Measurements from ENCODE around the gene ATP5ME.

The ATP5ME gene

DNA sequence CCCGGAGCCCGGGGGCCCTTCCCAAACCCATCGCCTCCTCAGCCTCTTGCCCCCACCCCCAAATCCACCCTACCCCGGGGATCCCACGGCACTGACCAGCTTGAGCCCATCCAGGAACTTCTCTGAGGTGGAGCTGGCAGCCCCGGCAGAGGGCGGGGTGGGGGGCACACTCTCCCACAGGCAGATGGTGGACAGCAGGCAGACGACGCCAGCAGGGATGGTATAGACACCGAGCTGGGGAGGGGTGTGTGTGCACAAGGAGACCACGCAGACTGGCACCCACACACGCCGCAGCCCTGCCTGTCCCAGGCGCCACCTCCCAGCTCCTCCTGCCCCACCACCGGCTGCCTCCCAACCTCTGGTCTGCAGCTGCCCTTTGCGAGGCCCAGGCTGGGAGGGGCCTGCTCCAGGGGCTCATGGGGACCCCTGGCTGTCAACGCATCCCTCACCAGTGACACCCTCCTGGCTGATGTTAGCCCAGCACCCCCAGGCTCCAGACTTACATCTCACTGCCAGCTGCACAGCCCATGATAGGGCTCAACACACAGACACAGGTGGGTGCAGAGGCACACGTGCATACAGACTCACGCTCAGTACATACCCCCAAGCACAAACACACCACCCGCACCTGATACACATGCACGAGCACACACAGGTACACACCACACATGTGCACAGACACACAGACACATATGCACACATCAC is 10.7 kb upstream of the ATP5ME start:
- DNase-seq (ENCODE audit: low read depth in 1 of 2, low spot score in 1 of 2), result no peak

DNA sequence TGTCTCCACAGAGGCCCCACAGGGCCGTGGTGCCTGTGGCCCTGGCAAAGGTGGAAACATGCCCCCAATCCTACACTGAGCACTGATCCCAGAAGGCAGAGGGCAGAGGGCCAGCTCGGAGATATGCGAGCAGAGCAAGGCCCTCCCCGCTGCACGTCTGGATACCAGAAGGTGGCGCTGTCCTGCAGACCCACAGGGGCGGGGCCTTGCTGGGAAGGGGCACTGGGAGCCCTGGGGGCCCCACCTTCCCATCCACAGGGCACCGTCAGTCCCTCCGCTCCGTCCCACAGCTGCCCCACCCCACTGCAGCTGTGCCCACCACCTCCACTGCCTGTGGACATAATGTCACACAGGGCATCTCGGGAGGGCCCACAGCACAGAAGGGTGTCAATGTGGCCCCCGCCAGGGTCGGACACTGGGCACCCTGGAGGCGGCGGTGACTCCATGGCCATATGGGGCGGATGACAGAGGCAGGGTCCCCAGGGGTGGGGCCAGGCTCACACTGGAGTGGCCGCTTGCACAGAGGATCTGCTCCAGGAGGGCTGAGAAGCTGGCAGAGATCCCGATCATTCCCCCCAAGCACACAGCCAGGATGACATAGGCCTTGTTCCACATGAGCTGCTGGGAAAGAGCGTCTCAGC is 10.0 kb upstream of the ATP5ME start:
- no peak for DNase-seq (ENCODE audit: low read depth in 1 of 2, low spot score in 1 of 2)

DNA sequence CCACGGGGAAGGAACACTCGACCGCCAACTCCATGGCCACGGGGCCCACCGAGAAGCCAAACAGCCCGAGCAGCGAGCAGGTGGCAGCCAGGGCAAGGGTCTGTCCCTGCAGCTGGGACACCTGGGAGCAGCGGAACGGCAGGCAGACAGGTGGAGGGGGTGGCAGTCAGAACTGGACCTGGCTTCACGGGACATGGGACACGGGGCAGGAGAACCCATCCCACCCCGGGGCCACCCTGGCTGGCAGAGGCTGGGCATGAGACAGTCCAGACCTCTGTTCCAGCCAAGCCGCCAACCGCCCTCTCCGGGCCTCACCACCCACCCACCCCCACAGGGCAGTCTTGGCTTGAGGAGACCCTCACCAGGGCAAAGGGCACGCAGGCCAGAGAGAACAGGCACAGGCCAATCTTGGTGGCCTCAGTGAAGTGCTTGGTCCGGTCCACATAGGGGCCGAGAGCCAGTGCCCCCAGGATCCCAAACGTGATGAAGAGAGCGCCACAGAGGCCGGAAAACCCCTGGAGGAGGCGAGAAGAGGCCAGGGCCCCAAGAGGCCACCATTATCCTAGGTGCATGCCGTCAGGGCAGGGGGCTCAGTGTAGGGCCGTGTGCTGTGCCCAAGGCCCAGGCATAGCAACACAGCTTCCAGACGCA is 9.3 kb upstream of the ATP5ME start:
- no peak for DNase-seq (ENCODE audit: low read depth in 1 of 2, low spot score in 1 of 2)

DNA sequence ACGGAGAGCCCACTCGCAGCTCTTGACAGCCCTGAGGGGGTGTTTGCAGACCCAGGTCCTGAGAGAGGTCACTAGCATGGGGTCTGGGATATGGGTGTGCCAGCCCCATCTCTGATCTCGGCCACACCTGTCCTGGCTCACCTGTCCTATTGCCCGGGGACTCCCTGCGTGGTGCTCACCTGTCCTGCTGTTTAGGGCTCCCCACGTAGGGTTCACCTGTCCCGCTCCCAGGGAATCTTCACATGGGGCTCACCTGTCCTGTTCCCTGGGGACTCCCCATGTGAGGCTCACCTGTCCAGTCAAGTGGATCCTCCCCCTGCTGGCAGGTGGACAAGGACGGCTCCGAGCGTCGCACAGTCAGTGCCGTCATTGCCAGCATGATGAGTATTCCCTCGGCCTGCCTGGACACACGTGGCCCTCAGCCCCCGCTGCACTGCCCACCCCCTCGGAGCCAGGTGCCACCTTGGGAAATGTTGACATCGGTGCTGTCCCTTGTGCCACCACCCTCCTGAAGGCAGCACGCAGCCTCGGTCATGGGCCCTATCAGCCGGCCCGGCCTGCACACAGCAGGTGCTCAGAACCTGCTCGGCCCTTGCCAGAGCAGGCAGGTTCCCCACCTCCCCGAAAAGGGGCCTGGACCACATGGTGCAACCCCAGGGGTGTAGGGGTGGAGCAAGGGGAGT is 8.6 kb upstream of the ATP5ME start:
- no peak for DNase-seq (ENCODE audit: low read depth in 1 of 2, low spot score in 1 of 2)

DNA sequence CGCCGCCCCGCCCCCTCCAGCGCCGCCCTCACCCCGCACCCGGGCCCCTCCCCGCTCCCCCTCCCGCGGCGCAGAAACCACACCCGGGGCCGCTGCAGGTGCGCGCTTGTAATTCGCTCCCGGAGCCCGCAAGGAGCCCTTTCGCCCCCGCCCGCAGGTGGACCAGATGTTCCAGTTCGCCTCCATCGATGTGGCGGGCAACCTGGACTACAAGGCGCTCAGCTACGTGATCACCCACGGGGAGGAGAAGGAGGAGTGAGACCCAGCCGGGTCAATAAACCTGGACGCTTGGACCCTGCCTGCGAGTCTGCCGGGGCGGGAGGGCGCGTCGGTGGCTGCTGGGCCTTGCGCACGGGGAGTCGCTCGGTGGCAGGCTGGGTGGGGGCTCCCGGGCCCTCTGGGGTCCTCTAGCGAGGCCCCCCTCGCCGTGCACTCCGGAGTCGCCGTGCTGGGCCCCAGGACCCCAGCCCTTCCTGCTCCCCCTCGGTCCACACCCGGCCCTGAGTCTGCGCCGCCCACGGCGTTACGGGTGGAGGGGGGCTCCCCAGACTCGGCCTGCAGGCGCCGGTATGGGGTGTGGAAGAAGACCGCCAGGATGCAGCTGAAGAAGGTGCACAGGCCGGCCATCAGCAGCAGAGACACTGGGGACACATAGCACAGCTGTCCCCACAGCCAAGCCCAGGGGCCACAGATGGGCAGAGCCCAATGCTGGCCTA is 7.8 kb upstream of the ATP5ME start:
- DNase-seq (ENCODE audit: low read depth in 1 of 2, low spot score in 1 of 2), result no peak

DNA sequence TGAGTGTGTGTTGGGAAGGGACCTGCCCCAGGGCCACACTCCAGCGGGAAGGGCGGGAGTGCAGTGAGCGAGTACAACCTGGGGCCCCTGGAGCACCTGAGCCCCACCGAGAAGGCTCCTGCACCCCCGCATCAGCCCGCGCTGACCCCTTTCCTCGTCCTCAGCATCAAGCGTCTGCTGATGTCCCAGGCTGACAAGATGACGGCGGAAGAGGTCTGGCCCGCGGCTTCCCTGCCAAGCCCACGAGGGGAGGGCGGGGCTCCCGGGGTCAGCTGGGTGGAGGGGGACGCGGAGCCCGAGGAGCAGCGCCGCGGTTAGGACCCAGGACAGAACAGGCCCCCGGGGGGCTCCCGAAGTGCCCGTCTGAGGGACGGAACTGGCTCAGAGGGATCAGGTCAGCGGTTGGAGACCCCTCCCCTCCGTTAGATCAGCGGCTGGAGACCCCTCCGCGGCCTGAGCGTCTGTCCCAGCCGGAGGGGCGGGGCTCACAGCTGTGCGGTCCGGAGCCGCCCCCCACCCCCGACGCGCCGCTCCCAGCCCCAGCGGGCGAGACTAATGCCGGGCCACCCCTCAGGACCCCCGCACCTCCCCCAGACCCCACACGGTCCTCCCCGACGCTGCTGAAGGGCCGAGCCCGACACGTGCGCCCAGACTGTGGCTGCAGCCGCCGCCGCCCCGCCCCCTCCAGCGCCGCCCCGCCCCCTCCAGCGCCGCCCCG is 7.0 kb upstream of the ATP5ME start:
- DNase-seq (ENCODE audit: low read depth in 1 of 2, low spot score in 1 of 2), result no peak

DNA sequence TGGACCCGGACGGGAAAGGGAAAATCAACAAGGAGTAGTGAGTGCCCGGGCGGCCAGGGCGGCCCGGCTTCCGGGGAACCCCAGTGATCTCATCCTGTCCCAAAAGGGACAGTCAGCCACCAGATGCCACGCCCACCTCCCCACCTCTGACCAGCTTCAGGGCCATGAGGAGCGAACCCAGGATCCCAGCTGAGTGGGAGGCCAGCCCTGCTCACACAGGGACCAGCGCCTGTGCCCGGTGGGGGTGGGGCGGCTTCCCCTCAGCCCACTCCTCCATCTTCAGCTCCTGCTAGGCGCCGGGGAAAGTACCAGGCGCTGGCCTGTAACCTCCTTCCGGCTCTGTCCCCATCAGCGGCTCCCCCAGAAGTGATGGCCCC is 6.5 kb upstream of the ATP5ME start:
- DNase-seq (ENCODE audit: low read depth in 1 of 2, low spot score in 1 of 2), result no peak

DNA sequence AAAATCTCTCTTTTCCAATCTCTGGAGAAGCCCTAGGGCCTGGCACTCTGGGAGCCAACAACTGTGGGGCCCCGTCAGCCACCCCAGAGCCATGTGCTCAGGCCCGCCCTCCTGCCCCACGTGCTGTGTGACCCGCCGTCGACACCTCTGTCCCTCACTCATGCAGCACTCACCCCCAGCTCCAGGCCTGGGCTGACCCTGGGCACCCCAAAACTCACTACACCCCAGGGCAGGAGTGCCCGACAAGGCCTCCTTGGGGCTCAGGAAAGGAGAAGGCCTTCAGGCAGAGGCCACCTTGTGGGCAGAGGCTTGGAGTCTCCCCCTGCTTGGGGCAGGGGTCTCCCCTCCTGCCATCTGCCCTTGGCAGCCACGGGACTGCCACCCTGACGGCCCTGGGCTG is 6.0 kb upstream of the ATP5ME start:
- DNase-seq (ENCODE audit: low read depth in 1 of 2, low spot score in 1 of 2), result no peak

DNA sequence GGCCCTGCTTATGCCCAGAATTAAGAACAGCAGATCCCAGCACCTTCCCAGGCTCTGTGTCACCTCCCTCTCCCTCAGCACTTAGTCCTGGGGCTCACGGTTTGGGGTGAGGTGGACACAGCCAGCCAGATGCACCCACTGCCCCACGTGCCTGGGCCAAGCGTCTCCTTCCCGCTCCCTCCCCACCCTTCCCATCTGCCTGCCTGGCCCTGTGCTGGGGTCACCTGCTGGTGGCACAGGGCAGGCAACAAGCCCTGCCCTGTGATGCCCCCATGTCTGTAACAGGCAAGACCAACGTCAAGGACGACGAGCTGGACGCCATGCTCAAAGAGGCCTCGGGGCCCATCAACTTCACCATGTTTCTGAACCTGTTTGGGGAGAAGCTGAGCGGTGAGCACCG is 5.6 kb upstream of the ATP5ME start:
- no peak for DNase-seq (ENCODE audit: low read depth in 1 of 2, low spot score in 1 of 2)

DNA sequence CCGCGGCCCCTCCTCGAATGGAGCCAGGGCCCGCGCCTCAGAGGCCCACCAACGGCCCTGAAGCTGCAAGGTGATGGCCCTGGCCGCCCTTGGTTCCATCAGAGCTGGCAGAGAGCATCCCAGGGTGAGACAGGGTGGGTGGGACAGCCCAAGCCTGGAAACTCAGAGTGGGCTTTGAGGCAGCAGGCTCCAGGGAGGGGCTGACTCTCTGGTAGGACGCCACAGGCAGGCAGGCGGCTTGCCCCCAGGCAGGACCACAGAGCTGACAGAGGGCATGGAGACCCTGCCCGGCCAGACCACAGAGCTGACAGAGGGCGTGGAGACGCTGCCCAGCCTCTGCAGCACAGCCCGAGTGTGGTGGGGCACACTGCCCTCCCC is 5.0 kb upstream of the ATP5ME start:
- no peak for DNase-seq (ENCODE audit: low read depth in 1 of 2, low spot score in 1 of 2)

DNA sequence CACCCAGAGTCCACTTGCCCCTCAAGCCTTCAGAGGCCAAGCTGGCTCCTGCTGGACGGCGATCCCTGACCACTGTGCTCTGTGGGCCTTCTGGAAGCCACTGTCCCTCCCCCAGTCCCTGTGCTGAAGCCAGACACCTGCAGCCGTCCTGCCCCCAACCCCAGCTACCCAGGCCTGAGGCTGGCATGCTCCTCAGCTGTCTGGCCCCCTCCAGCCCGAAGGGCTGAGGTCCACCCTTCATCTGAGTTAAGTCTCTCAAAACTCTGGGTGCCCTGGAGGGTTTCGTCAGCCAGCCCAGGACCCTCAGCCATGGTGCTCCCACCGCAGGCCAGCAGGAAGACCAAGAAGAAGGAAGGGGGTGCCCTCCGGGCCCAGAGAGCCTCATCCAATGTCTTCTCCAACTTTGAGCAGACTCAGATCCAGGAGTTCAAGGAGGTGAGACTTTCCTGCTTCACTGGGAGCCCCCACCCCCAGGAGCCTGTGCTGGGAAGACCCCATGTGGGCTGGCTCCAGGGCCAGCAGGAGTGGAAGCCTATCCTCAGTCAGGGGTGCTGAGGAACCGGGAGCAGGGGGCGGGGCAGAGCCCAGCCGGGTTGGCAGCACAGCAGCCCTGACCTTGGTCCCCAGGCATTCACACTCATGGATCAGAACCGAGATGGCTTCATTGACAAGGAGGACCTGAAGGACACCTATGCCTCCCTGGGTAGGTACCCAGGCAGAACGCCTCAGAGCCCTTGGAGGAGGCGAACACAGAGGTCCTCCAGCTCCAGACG is 4.4 kb upstream of the ATP5ME start:
- no peak for DNase-seq (ENCODE audit: low read depth in 1 of 2, low spot score in 1 of 2)

DNA sequence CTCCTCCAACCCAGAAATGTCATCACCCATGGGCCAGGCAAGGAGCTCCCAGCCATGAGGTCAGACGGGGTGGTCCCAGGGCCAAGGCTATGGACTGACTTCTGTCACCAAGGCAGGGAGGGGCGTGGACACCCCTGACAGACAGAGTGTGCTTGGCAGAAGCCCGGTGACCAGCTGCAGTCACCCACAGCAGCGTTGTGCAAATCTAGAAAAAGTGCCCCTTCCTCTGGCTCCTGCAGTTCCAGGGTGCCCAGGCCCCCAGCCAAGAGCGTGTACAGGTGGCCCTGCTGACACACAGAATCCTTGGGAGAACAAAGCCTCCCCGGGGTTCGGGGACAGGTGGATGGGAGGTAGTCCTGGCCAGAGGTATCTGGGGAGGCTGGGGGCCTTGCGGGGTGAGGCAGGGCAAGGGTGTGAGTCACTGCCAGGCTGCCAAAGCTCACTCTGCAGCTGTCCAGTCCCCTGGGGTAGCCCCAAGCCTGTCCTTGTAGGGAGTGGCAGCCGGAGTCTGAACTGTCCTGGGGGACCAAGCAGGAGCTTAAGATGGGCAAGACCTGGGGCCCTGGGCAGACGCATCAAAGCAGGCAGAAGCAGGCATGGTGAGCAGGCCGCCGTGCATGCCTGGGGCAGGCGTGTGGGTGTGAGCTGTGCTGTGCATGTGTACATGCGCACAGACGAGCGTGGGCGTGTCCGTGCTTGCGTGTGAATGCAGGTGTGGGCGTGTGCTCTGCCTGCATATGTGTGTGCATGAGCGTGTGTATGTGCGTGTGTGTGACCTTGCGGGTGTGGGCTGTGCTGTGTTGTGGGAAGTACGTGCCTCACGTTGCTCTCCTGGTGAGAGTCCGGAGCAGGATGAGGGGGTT is 3.6 kb upstream of the ATP5ME start:
- no peak for DNase-seq (ENCODE audit: low read depth in 1 of 2, low spot score in 1 of 2)

DNA sequence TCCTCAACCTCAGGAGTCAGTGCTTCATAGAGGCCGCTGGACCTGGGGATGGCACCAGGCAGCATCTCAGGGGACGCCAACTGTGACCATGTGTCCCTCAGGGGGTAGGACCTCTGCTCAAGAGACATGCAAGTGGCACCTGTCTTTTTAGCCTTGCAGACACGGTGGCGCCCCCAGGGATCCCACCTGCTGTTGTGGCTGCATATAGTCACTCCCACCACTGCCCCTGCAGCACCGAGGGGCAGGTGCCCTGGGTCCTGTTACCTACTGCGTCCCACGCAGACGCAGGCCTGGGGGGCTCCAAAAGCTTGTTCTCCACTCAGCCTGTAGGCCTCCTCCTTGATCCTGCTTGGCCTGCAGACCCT is 2.8 kb upstream of the ATP5ME start:
- no peak for DNase-seq (ENCODE audit: low read depth in 1 of 2, low spot score in 1 of 2)

DNA sequence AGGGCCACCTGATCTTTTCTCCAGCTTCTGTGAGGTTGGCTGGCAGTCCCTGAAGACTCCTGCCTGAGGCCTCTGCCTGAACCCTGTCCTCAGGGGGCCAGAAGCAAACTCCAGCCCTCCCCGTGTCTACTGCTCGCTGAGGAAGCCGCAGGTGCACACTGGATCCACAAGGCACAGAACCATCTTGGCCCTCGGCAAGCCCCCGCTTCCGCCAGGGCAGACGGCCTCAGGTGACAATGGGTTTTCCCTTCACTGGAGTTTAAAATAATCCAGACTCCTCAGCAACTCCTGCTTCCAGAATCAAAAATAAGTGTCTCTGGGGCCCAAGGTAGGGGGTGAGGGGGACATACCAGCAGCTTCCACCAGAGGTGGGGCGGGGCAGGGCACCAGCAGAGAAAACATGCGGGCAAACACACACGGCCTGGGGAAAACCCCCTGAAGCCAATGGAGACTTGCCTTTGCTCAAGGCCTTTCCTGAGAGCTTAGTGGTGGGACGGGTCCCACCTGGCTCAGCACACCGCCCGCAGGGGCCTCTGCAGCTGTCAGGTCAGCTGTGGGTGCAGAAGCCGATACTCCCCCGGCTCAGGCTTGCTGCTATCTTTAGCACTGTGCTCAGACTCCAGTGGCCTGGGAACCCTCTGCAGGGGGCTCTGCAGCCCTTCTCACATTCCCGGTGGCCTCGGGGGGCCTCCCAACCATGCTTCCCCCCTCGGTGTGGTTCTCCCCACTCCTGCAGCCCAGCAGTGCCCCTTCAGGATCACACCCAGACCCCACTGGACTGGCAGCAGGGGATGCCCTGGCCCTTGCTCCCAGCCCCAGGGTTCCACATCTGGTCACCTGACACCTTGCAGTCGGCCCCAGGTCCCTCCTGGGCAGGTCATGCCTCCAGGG is 2.1 kb upstream of the ATP5ME start:
- DNase-seq (ENCODE audit: low read depth in 1 of 2, low spot score in 1 of 2), result no peak

DNA sequence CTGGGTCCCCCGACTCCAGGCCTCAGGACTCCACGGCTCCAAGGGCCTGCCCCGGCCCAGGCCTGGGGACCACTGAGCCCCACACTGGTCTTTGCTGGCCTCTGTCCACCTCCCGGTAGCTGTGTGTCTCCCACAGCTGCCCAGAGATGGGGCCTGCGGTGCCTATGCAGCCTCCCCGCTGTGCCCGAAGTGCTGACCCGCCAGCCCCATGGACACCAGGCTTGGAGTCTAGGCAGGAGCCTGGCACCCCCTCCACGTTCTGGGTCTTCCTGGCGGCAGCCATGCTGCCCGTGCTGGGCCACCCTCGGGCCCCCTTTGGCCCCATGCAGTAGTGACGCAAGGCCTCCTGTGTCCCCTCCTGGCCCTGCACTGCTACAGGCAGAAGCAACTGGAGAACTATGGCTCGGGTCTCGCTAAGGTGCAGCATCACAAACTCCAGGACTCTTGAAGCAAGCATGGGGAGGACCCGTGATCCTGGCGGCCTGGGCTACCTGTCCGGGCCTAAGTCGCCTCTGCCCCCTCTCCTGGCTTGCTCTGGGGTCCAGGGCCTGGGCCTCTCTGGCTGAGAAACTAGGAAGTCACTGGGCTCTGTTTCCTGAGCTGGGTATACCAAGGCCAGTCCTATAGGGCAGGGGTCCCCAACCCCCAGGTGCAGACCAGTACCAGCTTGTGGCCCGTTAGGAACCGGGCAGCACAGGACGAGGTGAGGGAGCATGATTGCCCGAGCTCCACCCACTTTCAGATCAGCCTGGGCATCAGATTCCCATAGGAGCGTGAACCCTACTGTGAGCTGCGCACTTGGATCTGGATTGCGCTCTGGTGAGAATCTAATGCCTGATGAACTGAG is 1.2 kb upstream of the ATP5ME start:
- no peak for DNase-seq (ENCODE audit: low read depth in 1 of 2, low spot score in 1 of 2)

DNA sequence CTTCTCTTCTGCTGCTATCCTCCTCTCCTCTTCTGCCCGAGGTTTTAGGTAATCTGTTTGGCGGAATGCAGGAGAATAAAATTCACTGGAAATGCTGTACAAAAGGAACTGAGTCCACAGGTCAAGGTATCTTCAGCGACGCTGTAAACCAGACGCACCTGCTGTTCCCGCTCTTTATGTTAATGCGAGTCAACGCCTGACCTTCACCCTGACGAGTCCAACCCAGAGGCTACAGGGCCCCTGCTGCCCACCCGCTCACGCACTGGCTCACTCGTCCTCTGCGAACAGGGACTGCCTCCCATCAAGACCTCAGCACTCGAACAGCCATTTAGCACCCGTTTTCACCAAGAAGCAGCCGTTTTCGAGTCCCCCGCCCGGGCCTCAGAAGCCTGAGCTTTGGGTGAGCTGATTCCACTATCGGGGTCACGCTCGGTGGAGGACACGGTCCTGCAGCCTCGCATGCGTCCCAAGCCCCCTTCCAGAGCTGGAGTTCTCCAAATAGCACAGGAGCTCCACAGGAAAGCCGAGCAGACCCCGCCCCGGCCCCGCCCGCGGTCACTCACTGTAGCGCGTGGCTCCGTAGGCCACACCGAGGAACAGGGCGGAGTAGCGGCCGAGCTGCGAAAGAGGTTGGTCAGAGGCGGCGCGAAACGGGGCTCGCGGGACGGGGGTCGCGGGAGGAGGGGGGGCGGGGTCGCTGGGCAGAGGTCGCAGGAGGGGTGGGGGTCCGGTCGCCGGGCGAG is 556 bp downstream of the ATP5ME start:
- no peak for DNase-seq (ENCODE audit: low read depth in 1 of 2, low spot score in 1 of 2)

DNA sequence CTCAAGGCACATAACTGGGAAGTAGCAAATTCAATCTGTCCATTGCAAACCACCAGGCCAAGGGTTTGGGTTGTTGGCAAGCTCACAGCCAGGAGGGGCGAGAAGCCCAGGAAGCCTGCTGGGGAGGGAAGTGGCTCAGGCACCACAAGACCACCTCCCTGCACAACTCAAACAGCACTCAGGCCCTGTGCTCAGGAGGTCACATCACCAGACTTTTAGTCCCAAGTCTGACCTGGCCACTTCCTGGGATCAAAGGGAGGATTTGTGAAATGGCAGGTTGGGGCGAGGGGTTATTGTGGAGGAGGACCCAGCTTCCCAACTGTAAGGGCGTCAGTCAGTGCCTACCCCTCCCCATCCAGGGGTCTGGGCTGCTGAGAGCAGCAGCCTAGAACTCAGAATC is 2.3 kb downstream of the ATP5ME start:
- no peak for DNase-seq (ENCODE audit: low read depth in 1 of 2, low spot score in 1 of 2)
